HEK293T (cell line): Measurements from ENCODE around the gene POU5F1.

Experiments
- ARNT ChIP-seq: fragments of 450-650 bp; IDR thresholded peaks from 2 replicates; pipeline ENCODE4 v1.6.1; 2017; ENCODE audit warnings: mild to moderate bottlenecking
- BHLHE40 ChIP-seq: fragments of 450-650 bp; IDR thresholded peaks from 2 replicates; pipeline ENCODE4 v1.6.1; 2016; ENCODE audit warnings: mild to moderate bottlenecking, moderate library complexity, borderline replicate concordance
- CTBP1 ChIP-seq: fragments of 450-650 bp; IDR thresholded peaks from 2 replicates; pipeline ENCODE4 v1.6.1; 2016; ENCODE audit warnings: borderline replicate concordance
- ELF4 ChIP-seq: fragments of 450-650 bp; IDR thresholded peaks from 2 replicates; pipeline ENCODE4 v1.6.1; 2017; ENCODE audit warnings: antibody characterized with exemption
- FOXK2 ChIP-seq: fragments of 450-650 bp; IDR thresholded peaks from 2 replicates; pipeline ENCODE4 v1.6.1; 2016; ENCODE audit warnings: mild to moderate bottlenecking
- FOXM1 ChIP-seq: fragments of 450-650 bp; IDR thresholded peaks from 2 replicates; pipeline ENCODE4 v1.6.1; 2017; ENCODE audit warnings: mild to moderate bottlenecking, borderline replicate concordance
- HDGF ChIP-seq: fragments of 450-650 bp; IDR thresholded peaks from 2 replicates; pipeline ENCODE4 v1.6.1; 2017; ENCODE audit warnings: antibody characterized with exemption, borderline replicate concordance
- LEF1 ChIP-seq: fragments of 450-650 bp; IDR thresholded peaks from 2 replicates; pipeline ENCODE4 v1.6.1; 2017; ENCODE audit warnings: mild to moderate bottlenecking, borderline replicate concordance
- PKNOX1 ChIP-seq: fragments of 450-650 bp; IDR thresholded peaks from 2 replicates; pipeline ENCODE4 v1.6.1; 2016
- SP1 ChIP-seq: fragments of 450-650 bp; IDR thresholded peaks from 2 replicates; pipeline ENCODE4 v1.6.1; 2017
- SUZ12 ChIP-seq: fragments of 450-650 bp; IDR thresholded peaks from 2 replicates; pipeline ENCODE4 v1.6.1; 2016; ENCODE audit warnings: mild to moderate bottlenecking
- TARDBP ChIP-seq: fragments of 450-650 bp; IDR thresholded peaks from 2 replicates; pipeline ENCODE4 v1.6.1; 2016
- ZNF384 ChIP-seq: fragments of 450-650 bp; IDR thresholded peaks from 2 replicates; pipeline ENCODE4 v1.6.1; 2016

- no peak for TF ChIP-seq FOXK2
- TF ChIP-seq BHLHE40, result no peak
- TF ChIP-seq TARDBP, result no peak
- no peak for TF ChIP-seq HDGF
- no peak for TF ChIP-seq LEF1
- no peak for TF ChIP-seq CTBP1
- TF ChIP-seq PKNOX1, result no peak
- no peak for TF ChIP-seq SP1
- TF ChIP-seq ZNF384, result no peak
- no peak for TF ChIP-seq SUZ12
- TF ChIP-seq FOXM1, result no peak
- TF ChIP-seq ARNT, result no peak
- TF ChIP-seq ELF4, result no peak
These were observed 26.0 kb downstream of the POU5F1 start for GRCh38 chr6:31144296-31144969.
